Measurements from ENCODE around the gene SOS2.

SOS2 gene

GRCh38 chr14:50095895-50096294 is 135.5 kb downstream of the SOS2 start:
- no peak overlapping the region for H3K4me3 ChIP-seq (ENCODE audit: low read depth, low read length)
- no peak for TF ChIP-seq CTCF (IDR thresholded peaks at IDR 0.05; ENCODE audit: borderline replicate concordance, insufficient read depth, low read depth, low read length)

GRCh38 chr14:50094056-50094755 is 137.2 kb downstream of the SOS2 start:
- H3K4me3 ChIP-seq (ENCODE audit: low read depth, low read length), result no peak overlapping the region
- no peak for TF ChIP-seq CTCF (IDR thresholded peaks at IDR 0.05; ENCODE audit: borderline replicate concordance, insufficient read depth, low read depth, low read length)

- TF ChIP-seq CTCF (IDR thresholded peaks at IDR 0.05; ENCODE audit: borderline replicate concordance, insufficient read depth, low read depth, low read length), result no peak
- no peak overlapping the region for H3K4me3 ChIP-seq (ENCODE audit: low read depth, low read length)
Observed at GRCh38 chr14:50093496-50093895, 137.9 kb downstream of the SOS2 start.

GRCh38 chr14:50092006-50092555 is 139.3 kb downstream of the SOS2 start:
- TF ChIP-seq CTCF (IDR thresholded peaks at IDR 0.05; ENCODE audit: borderline replicate concordance, insufficient read depth, low read depth, low read length), result no peak
- H3K4me3 ChIP-seq (ENCODE audit: low read depth, low read length), result no peak overlapping the region

GRCh38 chr14:50091240-50091913 is 140.0 kb downstream of the SOS2 start:
- TF ChIP-seq CTCF (IDR thresholded peaks at IDR 0.05; ENCODE audit: borderline replicate concordance, insufficient read depth, low read depth, low read length), result no peak
- no peak overlapping the region for H3K4me3 ChIP-seq (ENCODE audit: low read depth, low read length)

- TF ChIP-seq CTCF (IDR thresholded peaks at IDR 0.05; ENCODE audit: borderline replicate concordance, insufficient read depth, low read depth, low read length), result no peak
- no peak overlapping the region for H3K4me3 ChIP-seq (ENCODE audit: low read depth, low read length)
Observed at GRCh38 chr14:50089208-50089607, 142.2 kb downstream of the SOS2 start.

- TF ChIP-seq CTCF (IDR thresholded peaks at IDR 0.05; ENCODE audit: borderline replicate concordance, insufficient read depth, low read depth, low read length), result no peak
- H3K4me3 ChIP-seq (ENCODE audit: low read depth, low read length), result no peak overlapping the region
Observed at GRCh38 chr14:50088731-50089130, 142.6 kb downstream of the SOS2 start.
